Hepatocyte (in vitro differentiated cells): Measurements from ENCODE around the gene SLCO2B1.

Source experiments
- CTCF ChIP-seq: fragments of 200-600 bp; sonication (generic); IDR thresholded peaks from 2 replicates; pipeline ENCODE4 v1.5.1; 2016; ENCODE audit warnings: antibody characterized with exemption, mild to moderate bottlenecking; ENCODE audit not compliant: poor library complexity
- EZH2 ChIP-seq: fragments of 200-600 bp; sonication (generic); IDR thresholded peaks from 2 replicates; pipeline ENCODE4 v1.6.1; 2016; ENCODE audit warnings: antibody characterized with exemption, mild to moderate bottlenecking, borderline replicate concordance
- EZH2phosphoT487 ChIP-seq: fragments of 200-600 bp; sonication (generic); IDR thresholded peaks from one replicate; pipeline ENCODE4 v1.6.1; 2018; ENCODE audit warnings: antibody characterized with exemption, mild to moderate bottlenecking, low read depth, moderate library complexity; ENCODE audit not compliant: unreplicated experiment, severe bottlenecking

DNA sequence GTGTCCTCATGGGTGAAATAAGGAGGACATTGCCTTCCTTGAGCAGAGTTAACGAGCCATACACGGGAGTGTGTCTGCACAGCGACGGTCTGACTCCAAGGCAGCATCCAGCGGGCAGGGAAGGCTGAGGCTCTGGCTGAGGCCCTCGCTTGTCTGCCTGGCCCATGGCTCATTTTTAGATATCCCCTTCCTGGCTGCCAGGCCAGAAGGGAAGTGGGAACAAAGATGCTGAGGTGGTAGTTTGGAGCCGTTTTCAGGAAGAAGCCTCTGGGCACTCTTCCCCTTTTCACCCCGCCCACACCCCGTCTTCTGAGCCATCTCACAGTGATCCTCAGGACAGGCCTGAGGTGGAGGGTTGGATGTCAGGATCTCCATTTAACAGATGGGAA is 3.0 kb upstream of the SLCO2B1 start:
- TF ChIP-seq CTCF (no peak), EZH2phosphoT487 (no peak), EZH2 (no peak)
